WI38 (cell line): Measurements from ENCODE around the gene TRIM27.
"Not testable (repeated sequence)": the region's sequence is repeated elsewhere in the genome, so short reads cannot be mapped to it uniquely, and the experiment has no call there.

ENCODE experiments used
- H3K4me3 ChIP-seq: 2 replicates; pipeline ENCODE4 v1.5.1; 2011; ENCODE audit warnings: low read depth, mild to moderate bottlenecking, control low read depth, low read length
- TF ChIP-seq, protein P1 (sequence below): IDR thresholded peaks from 2 replicates; pipeline ENCODE4 v1.5.1; 2012; ENCODE audit warnings: low read depth, mild to moderate bottlenecking, control low read depth, low read length

TRIM27 gene

DNA sequence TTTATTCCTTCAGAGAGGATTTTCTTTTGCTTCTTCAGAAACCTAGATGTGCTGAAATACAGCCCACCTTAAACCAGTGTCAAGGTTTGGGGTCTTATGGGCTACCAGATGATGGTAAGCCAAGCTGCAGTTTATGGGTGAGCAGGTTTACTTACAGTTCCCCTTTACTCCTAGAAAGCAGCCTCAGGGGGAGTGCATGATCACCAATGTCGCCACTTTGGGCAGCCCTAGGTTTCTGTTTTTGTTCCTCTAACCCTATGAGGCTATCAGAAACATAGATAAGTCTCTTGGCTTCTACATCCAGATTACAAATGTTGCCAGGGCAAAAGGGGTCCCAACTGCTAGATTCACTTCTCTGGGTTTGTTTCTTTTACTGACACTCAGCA, 67.2 kb downstream of the TRIM27 start:
- H3K4me3 ChIP-seq: no peak overlapping the region
- TF ChIP-seq, protein P1, sequence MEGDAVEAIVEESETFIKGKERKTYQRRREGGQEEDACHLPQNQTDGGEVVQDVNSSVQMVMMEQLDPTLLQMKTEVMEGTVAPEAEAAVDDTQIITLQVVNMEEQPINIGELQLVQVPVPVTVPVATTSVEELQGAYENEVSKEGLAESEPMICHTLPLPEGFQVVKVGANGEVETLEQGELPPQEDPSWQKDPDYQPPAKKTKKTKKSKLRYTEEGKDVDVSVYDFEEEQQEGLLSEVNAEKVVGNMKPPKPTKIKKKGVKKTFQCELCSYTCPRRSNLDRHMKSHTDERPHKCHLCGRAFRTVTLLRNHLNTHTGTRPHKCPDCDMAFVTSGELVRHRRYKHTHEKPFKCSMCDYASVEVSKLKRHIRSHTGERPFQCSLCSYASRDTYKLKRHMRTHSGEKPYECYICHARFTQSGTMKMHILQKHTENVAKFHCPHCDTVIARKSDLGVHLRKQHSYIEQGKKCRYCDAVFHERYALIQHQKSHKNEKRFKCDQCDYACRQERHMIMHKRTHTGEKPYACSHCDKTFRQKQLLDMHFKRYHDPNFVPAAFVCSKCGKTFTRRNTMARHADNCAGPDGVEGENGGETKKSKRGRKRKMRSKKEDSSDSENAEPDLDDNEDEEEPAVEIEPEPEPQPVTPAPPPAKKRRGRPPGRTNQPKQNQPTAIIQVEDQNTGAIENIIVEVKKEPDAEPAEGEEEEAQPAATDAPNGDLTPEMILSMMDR: no peak

DNA sequence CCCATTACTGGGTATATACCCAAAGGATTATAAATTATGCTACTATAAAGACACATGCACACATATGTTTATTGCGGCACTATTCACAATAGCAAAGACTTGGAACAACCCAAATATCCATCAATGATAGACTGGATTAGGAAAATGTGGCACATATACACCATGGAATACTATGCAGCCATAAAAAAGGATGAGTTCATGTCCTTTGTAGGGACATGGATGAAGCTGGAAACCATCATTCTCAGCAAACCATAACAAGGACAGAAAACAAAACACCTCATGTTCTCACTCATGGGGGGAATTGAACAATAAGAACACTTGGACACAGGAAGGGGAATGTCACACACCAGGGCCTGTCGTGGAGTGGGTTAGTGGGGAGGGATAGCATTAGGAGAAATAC, 69.4 kb downstream of the TRIM27 start:
- H3K4me3 ChIP-seq: not testable (repeated sequence)
